ENCODE results near the gene TRIM7.

TRIM7 gene

GRCh38 chr5:181173027-181173419, 32.0 kb downstream of the TRIM7 start:
- DNase-seq (ENCODE audit: low spot score): no peak

GRCh38 chr5:181171782-181172181, 33.2 kb downstream of the TRIM7 start:
- no peak for DNase-seq (ENCODE audit: low spot score)

GRCh38 chr5:181170996-181171395, 34.0 kb downstream of the TRIM7 start:
- DNase-seq (ENCODE audit: low spot score): peak; percentile 77

- no peak for DNase-seq (ENCODE audit: low spot score)
Observed at GRCh38 chr5:181170237-181170825, 34.7 kb downstream of the TRIM7 start.

- peak; percentile 89 for DNase-seq (ENCODE audit: low spot score)
Observed at GRCh38 chr5:181169459-181170236, 35.3 kb downstream of the TRIM7 start.

- DNase-seq (ENCODE audit: low spot score): no peak
Observed at GRCh38 chr5:181168595-181169118, 36.3 kb downstream of the TRIM7 start.

- no peak for DNase-seq (ENCODE audit: low spot score)
Observed at GRCh38 chr5:181167814-181168488, 37.0 kb downstream of the TRIM7 start.

GRCh38 chr5:181166812-181167733, 37.9 kb downstream of the TRIM7 start:
- DNase-seq (ENCODE audit: low spot score): no peak

- peak; percentile 64 for DNase-seq (ENCODE audit: low spot score)
Observed at GRCh38 chr5:181164076-181164952, 40.7 kb downstream of the TRIM7 start.

- DNase-seq (ENCODE audit: low spot score): no peak
Observed at GRCh38 chr5:181163487-181164075, 41.4 kb downstream of the TRIM7 start.

GRCh38 chr5:181161534-181162175, 43.3 kb downstream of the TRIM7 start:
- DNase-seq (ENCODE audit: low spot score): no peak

GRCh38 chr5:181160755-181161533, 44.1 kb downstream of the TRIM7 start:
- peak; percentile 29 for DNase-seq (ENCODE audit: low spot score)

GRCh38 chr5:181160152-181160754, 44.7 kb downstream of the TRIM7 start:
- peak; percentile 25 for DNase-seq (ENCODE audit: low spot score)

GRCh38 chr5:181159286-181160151, 45.5 kb downstream of the TRIM7 start:
- DNase-seq (ENCODE audit: low spot score): peak; percentile 79

GRCh38 chr5:181158869-181159268, 46.1 kb downstream of the TRIM7 start:
- DNase-seq (ENCODE audit: low spot score): no peak

- DNase-seq (ENCODE audit: low spot score): no peak
Observed at GRCh38 chr5:181156758-181157157, 48.2 kb downstream of the TRIM7 start.

- no peak for DNase-seq (ENCODE audit: low spot score)
Observed at GRCh38 chr5:181153814-181154213, 51.2 kb downstream of the TRIM7 start.

- DNase-seq (ENCODE audit: low spot score): peak; percentile 82
Observed at GRCh38 chr5:181152406-181152805, 52.6 kb downstream of the TRIM7 start.
